ENCODE data around the gene GALNT11.
"Not testable (repeated sequence)": the region's sequence is repeated elsewhere in the genome, so short reads cannot be mapped to it uniquely, and the experiment has no call there.

The GALNT11 gene

GRCh38 chr7:152011860-152012259, 13.6 kb upstream of the GALNT11 start:
- Histone ChIP-seq H3K9ac (ENCODE audit: low read length) (no peak overlapping the region), H3K9me3 (ENCODE audit: low read length) (no peaks in the 10 kb centered on the region), H3K4me3 (ENCODE audit: low read depth in 1 of 2, low read length in 2 of 2) (no peak overlapping the region), H3K27me3 (ENCODE audit: control insufficient read depth in 1 of 2, insufficient read depth in 2 of 2, low read length in 2 of 2) (no peaks in the 10 kb centered on the region), H3K4me1 (ENCODE audit: insufficient read depth, low read length) (no peaks in the 10 kb centered on the region), H3K36me3 (ENCODE audit: insufficient read depth, low read length) (no peaks in the 10 kb centered on the region), H3K27ac (ENCODE audit: low read depth, low read length) (no peak overlapping the region)

- H3K9me3 ChIP-seq (ENCODE audit: low read length): no peaks in the 10 kb centered on the region
- H3K4me3 ChIP-seq (ENCODE audit: low read depth in 1 of 2, low read length in 2 of 2): no peak overlapping the region
- no peak overlapping the region for H3K27ac ChIP-seq (ENCODE audit: low read depth, low read length)
- H3K27me3 ChIP-seq (ENCODE audit: control insufficient read depth in 1 of 2, insufficient read depth in 2 of 2, low read length in 2 of 2): no peaks in the 10 kb centered on the region
- no peaks in the 10 kb centered on the region for H3K36me3 ChIP-seq (ENCODE audit: insufficient read depth, low read length)
- H3K4me1 ChIP-seq (ENCODE audit: insufficient read depth, low read length): no peaks in the 10 kb centered on the region
- no peak overlapping the region for H3K9ac ChIP-seq (ENCODE audit: low read length)
These were observed 12.2 kb upstream of the GALNT11 start for GRCh38 chr7:152013230-152013629.

- no peak overlapping the region for H3K9ac ChIP-seq (ENCODE audit: low read length)
- H3K4me3 ChIP-seq (ENCODE audit: low read depth in 1 of 2, low read length in 2 of 2): no peak overlapping the region
- no peaks in the 10 kb centered on the region for H3K27me3 ChIP-seq (ENCODE audit: control insufficient read depth in 1 of 2, insufficient read depth in 2 of 2, low read length in 2 of 2)
- no peaks in the 10 kb centered on the region for H3K9me3 ChIP-seq (ENCODE audit: low read length)
- H3K36me3 ChIP-seq (ENCODE audit: insufficient read depth, low read length): no peaks in the 10 kb centered on the region
- H3K4me1 ChIP-seq (ENCODE audit: insufficient read depth, low read length): no peaks in the 10 kb centered on the region
- H3K27ac ChIP-seq (ENCODE audit: low read depth, low read length): no peak overlapping the region
These were observed 11.5 kb upstream of the GALNT11 start for GRCh38 chr7:152013974-152014373.

- H3K27me3 ChIP-seq (ENCODE audit: control insufficient read depth in 1 of 2, insufficient read depth in 2 of 2, low read length in 2 of 2): no peaks in the 10 kb centered on the region
- H3K9me3 ChIP-seq (ENCODE audit: low read length): no peaks in the 10 kb centered on the region
These were observed 10.8 kb upstream of the GALNT11 start for GRCh38 chr7:152014722-152015121.

GRCh38 chr7:152015600-152015999, 9.9 kb upstream of the GALNT11 start:
- Histone ChIP-seq H3K9ac (ENCODE audit: low read length) (no peak overlapping the region), H3K4me1 (ENCODE audit: insufficient read depth, low read length) (no peaks in the 10 kb centered on the region), H3K9me3 (ENCODE audit: low read length) (no peaks in the 10 kb centered on the region), H3K27ac (ENCODE audit: low read depth, low read length) (no peak overlapping the region), H3K27me3 (ENCODE audit: control insufficient read depth in 1 of 2, insufficient read depth in 2 of 2, low read length in 2 of 2) (no peaks in the 10 kb centered on the region), H3K4me3 (ENCODE audit: low read depth in 1 of 2, low read length in 2 of 2) (no peak overlapping the region), H3K36me3 (ENCODE audit: insufficient read depth, low read length) (no peaks in the 10 kb centered on the region)

More at GRCh38 chr7:152014722-152015121, 10.8 kb upstream of the GALNT11 start:
- H3K27ac ChIP-seq (ENCODE audit: low read depth, low read length): no peak overlapping the region
- H3K4me3 ChIP-seq (ENCODE audit: low read depth in 1 of 2, low read length in 2 of 2): no peak overlapping the region
- H3K4me1 ChIP-seq (ENCODE audit: insufficient read depth, low read length): no peaks in the 10 kb centered on the region
- no peak overlapping the region for H3K9ac ChIP-seq (ENCODE audit: low read length)
- H3K36me3 ChIP-seq (ENCODE audit: insufficient read depth, low read length): no peaks in the 10 kb centered on the region

GRCh38 chr7:152016947-152017346, 8.5 kb upstream of the GALNT11 start:
- H3K4me1 ChIP-seq (ENCODE audit: insufficient read depth, low read length): no peaks in the 10 kb centered on the region
- H3K4me3 ChIP-seq (ENCODE audit: low read depth in 1 of 2, low read length in 2 of 2): no peak overlapping the region
- H3K27me3 ChIP-seq (ENCODE audit: control insufficient read depth in 1 of 2, insufficient read depth in 2 of 2, low read length in 2 of 2): no peaks in the 10 kb centered on the region
- H3K9ac ChIP-seq (ENCODE audit: low read length): no peak overlapping the region
- no peaks in the 10 kb centered on the region for H3K36me3 ChIP-seq (ENCODE audit: insufficient read depth, low read length)
- no peaks in the 10 kb centered on the region for H3K9me3 ChIP-seq (ENCODE audit: low read length)
- no peak overlapping the region for H3K27ac ChIP-seq (ENCODE audit: low read depth, low read length)

GRCh38 chr7:152017683-152018082, 7.8 kb upstream of the GALNT11 start:
- not testable (repeated sequence) for H3K27ac ChIP-seq (ENCODE audit: low read depth, low read length); H3K9ac ChIP-seq (ENCODE audit: low read length); H3K9me3 ChIP-seq (ENCODE audit: low read length)

GRCh38 chr7:152021740-152022139, 3.7 kb upstream of the GALNT11 start:
- not testable (repeated sequence) for H3K4me3 ChIP-seq (ENCODE audit: low read depth in 1 of 2, low read length in 2 of 2); H3K27me3 ChIP-seq (ENCODE audit: control insufficient read depth in 1 of 2, insufficient read depth in 2 of 2, low read length in 2 of 2); H3K9ac ChIP-seq (ENCODE audit: low read length); H3K27ac ChIP-seq (ENCODE audit: low read depth, low read length); H3K36me3 ChIP-seq (ENCODE audit: insufficient read depth, low read length); H3K4me1 ChIP-seq (ENCODE audit: insufficient read depth, low read length); H3K9me3 ChIP-seq (ENCODE audit: low read length)

More at GRCh38 chr7:152017683-152018082, 7.8 kb upstream of the GALNT11 start:
- not testable (repeated sequence) for H3K36me3 ChIP-seq (ENCODE audit: insufficient read depth, low read length); H3K27me3 ChIP-seq (ENCODE audit: control insufficient read depth in 1 of 2, insufficient read depth in 2 of 2, low read length in 2 of 2); H3K4me3 ChIP-seq (ENCODE audit: low read depth in 1 of 2, low read length in 2 of 2); H3K4me1 ChIP-seq (ENCODE audit: insufficient read depth, low read length)

- peak overlapping the region; percentile 86 for H3K27ac ChIP-seq (ENCODE audit: low read depth, low read length)
- no peaks in the 10 kb centered on the region for H3K9me3 ChIP-seq (ENCODE audit: low read length)
- H3K4me3 ChIP-seq (ENCODE audit: low read depth in 1 of 2, low read length in 2 of 2): peak overlapping the region; percentile 66 to 93
- H3K4me1 ChIP-seq (ENCODE audit: insufficient read depth, low read length): peaks cover 9% of the 10 kb centered on the region
- peak overlapping the region; percentile 34 for H3K9ac ChIP-seq (ENCODE audit: low read length)
- no peaks in the 10 kb centered on the region for H3K36me3 ChIP-seq (ENCODE audit: insufficient read depth, low read length)
- H3K27me3 ChIP-seq (ENCODE audit: control insufficient read depth in 1 of 2, insufficient read depth in 2 of 2, low read length in 2 of 2): no peaks in the 10 kb centered on the region
These were observed 740 bp downstream of the GALNT11 start for GRCh38 chr7:152025937-152026890.

- not testable (repeated sequence) for H3K4me3 ChIP-seq (ENCODE audit: low read depth in 1 of 2, low read length in 2 of 2); H3K9me3 ChIP-seq (ENCODE audit: low read length); H3K27me3 ChIP-seq (ENCODE audit: control insufficient read depth in 1 of 2, insufficient read depth in 2 of 2, low read length in 2 of 2); H3K9ac ChIP-seq (ENCODE audit: low read length); H3K4me1 ChIP-seq (ENCODE audit: insufficient read depth, low read length); H3K27ac ChIP-seq (ENCODE audit: low read depth, low read length); H3K36me3 ChIP-seq (ENCODE audit: insufficient read depth, low read length)
These were observed 2.3 kb downstream of the GALNT11 start for GRCh38 chr7:152027491-152028365.

- H3K9me3 ChIP-seq (ENCODE audit: low read length); H3K4me3 ChIP-seq (ENCODE audit: low read depth in 1 of 2, low read length in 2 of 2); H3K27me3 ChIP-seq (ENCODE audit: control insufficient read depth in 1 of 2, insufficient read depth in 2 of 2, low read length in 2 of 2); H3K9ac ChIP-seq (ENCODE audit: low read length); H3K27ac ChIP-seq (ENCODE audit: low read depth, low read length); H3K4me1 ChIP-seq (ENCODE audit: insufficient read depth, low read length); H3K36me3 ChIP-seq (ENCODE audit: insufficient read depth, low read length): not testable (repeated sequence)
These were observed 4.6 kb downstream of the GALNT11 start for GRCh38 chr7:152030059-152030458.
